Keratinocyte (primary cell): ENCODE measurements around the gene DBR1.

ENCODE experiments used
- CTCF ChIP-seq, 3 experiments: IDR thresholded peaks in 1 of 3; conservative IDR thresholded peaks in 1 of 3; optimal IDR thresholded peaks in 1 of 3; 2 replicates in 2 of 3; 3 replicates in 1 of 3; pipeline versions ENCODE3 to v1.5.1; 2011; ENCODE audit warnings: low read length in 3 of 3, mild to moderate bottlenecking in 3 of 3, moderate library complexity in 2 of 3, control low read depth in 1 of 3, inconsistent platforms in 1 of 3; ENCODE audit not compliant: insufficient read depth in 2 of 3; ENCODE audit errors: extremely low read depth in 1 of 3
- EZH2 ChIP-seq: IDR thresholded peaks from one replicate; pipeline ENCODE4 v1.6.1; 2012; ENCODE audit warnings: inconsistent platforms, mild to moderate bottlenecking, low read length, moderate library complexity

GRCh38 chr3:138114988-138115971 is 59.4 kb downstream of the DBR1 start, which contains the start of gene DZIP1L:
- TF ChIP-seq CTCF (optimal IDR thresholded peaks at IDR 0.05 in 1 of 3, IDR thresholded peaks at IDR 0.05 in 1 of 3, conservative IDR thresholded peaks at IDR 0.05 in 1 of 3; ENCODE audit: extremely low read depth in 1 of 3, insufficient read depth in 2 of 3, low read length in 3 of 3) (peak in 2 of 3 experiments; percentile 17 to 63), EZH2 (no peak)
